ENCODE measurements around the gene ENOX1.

- TF ChIP-seq REST (IDR thresholded peaks at IDR 0.05; ENCODE audit: borderline replicate concordance in 1 of 2, low read depth in 1 of 2, low read length in 2 of 2) (no peak), CTCF (CRISPR knock-in tag; IDR thresholded peaks at IDR 0.05) (no peak), TAF1 (CRISPR knock-in tag; IDR thresholded peaks at IDR 0.05) (no peak), NFATC3 (CRISPR knock-in tag; IDR thresholded peaks at IDR 0.05) (no peak), ARNTL (CRISPR knock-in tag; IDR thresholded peaks at IDR 0.05) (no peak), POLR2AphosphoS5 (IDR thresholded peaks at IDR 0.05; ENCODE audit: low read depth, low read length) (no peak), ZSCAN29 (CRISPR knock-in tag; conservative IDR thresholded peaks at IDR 0.05) (no peak), SCMH1 (CRISPR knock-in tag; IDR thresholded peaks at IDR 0.05; ENCODE audit: borderline replicate concordance) (no peak), ESRRA (CRISPR knock-in tag; IDR thresholded peaks at IDR 0.05; ENCODE audit: low read depth) (no peak), CCDC6 (CRISPR knock-in tag; IDR thresholded peaks at IDR 0.05) (no peak), SP2 (CRISPR knock-in tag; IDR thresholded peaks at IDR 0.05) (no peak)
- TF ChIP-seq, protein P1, sequence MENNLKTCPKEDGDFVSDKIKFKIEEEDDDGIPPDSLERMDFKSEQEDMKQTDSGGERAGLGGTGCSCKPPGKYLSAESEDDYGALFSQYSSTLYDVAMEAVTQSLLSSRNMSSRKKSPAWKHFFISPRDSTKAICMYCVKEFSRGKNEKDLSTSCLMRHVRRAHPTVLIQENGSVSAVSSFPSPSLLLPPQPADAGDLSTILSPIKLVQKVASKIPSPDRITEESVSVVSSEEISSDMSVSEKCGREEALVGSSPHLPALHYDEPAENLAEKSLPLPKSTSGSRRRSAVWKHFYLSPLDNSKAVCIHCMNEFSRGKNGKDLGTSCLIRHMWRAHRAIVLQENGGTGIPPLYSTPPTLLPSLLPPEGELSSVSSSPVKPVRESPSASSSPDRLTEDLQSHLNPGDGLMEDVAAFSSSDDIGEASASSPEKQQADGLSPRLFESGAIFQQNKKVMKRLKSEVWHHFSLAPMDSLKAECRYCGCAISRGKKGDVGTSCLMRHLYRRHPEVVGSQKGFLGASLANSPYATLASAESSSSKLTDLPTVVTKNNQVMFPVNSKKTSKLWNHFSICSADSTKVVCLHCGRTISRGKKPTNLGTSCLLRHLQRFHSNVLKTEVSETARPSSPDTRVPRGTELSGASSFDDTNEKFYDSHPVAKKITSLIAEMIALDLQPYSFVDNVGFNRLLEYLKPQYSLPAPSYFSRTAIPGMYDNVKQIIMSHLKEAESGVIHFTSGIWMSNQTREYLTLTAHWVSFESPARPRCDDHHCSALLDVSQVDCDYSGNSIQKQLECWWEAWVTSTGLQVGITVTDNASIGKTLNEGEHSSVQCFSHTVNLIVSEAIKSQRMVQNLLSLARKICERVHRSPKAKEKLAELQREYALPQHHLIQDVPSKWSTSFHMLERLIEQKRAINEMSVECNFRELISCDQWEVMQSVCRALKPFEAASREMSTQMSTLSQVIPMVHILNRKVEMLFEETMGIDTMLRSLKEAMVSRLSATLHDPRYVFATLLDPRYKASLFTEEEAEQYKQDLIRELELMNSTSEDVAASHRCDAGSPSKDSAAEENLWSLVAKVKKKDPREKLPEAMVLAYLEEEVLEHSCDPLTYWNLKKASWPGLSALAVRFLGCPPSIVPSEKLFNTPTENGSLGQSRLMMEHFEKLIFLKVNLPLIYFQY (CRISPR knock-in tag; IDR thresholded peaks at IDR 0.05; ENCODE audit: borderline replicate concordance) = no peak
Observed at GRCh38 chr13:43368003-43368402, 418.8 kb downstream of the ENOX1 start.

Data from HepG2 (cell line).